KMS-11 (cell line): ENCODE measurements around the gene TREX2.

Source experiments
- H2AFZ ChIP-seq: fragments of 200-600 bp; sonication (generic); 2 replicates; pipeline ENCODE4 v1.6.1; 2016; ENCODE audit warnings: antibody characterized with exemption, mixed run types, low read depth
- H3K27ac ChIP-seq: fragments of 200-600 bp; sonication (generic); 2 replicates; pipeline ENCODE4 v1.6.1; 2016; ENCODE audit warnings: mild to moderate bottlenecking, mixed run types
- H3K27me3 ChIP-seq: fragments of 200-600 bp; sonication (generic); 2 replicates; pipeline ENCODE4 v1.6.1; 2017; ENCODE audit warnings: mild to moderate bottlenecking, low read depth, mixed run types, moderate library complexity; ENCODE audit not compliant: insufficient read depth
- H3K36me3 ChIP-seq: fragments of 200-600 bp; sonication (generic); 2 replicates; pipeline ENCODE4 v1.6.1; 2017; ENCODE audit warnings: mild to moderate bottlenecking, mixed run types; ENCODE audit not compliant: insufficient read depth
- H3K4me1 ChIP-seq: fragments of 200-600 bp; sonication (generic); 2 replicates; pipeline ENCODE4 v1.6.1; 2016; ENCODE audit warnings: mild to moderate bottlenecking, low read depth, mixed run types; ENCODE audit not compliant: poor library complexity, severe bottlenecking
- H3K4me2 ChIP-seq: fragments of 200-600 bp; sonication (generic); 2 replicates; pipeline ENCODE4 v1.7.0; 2016; ENCODE audit warnings: mild to moderate bottlenecking, mixed run types
- H3K4me3 ChIP-seq: fragments of 200-600 bp; sonication (generic); IDR thresholded peaks from 2 replicates; pipeline ENCODE4 v1.6.1; 2017; ENCODE audit warnings: low read depth, low read length, mixed read lengths; ENCODE audit not compliant: insufficient read depth
- H3K79me2 ChIP-seq: fragments of 200-600 bp; sonication (generic); 2 replicates; pipeline ENCODE4 v1.6.1; 2016; ENCODE audit warnings: low read depth, mixed run types; ENCODE audit not compliant: insufficient read depth
- H3K9ac ChIP-seq: fragments of 200-600 bp; sonication (generic); 2 replicates; pipeline ENCODE4 v1.6.1; 2016; ENCODE audit warnings: mild to moderate bottlenecking, mixed run types
- H4K20me1 ChIP-seq: fragments of 200-600 bp; sonication (generic); 2 replicates; pipeline ENCODE4 v1.6.1; 2016; ENCODE audit warnings: mild to moderate bottlenecking, mixed run types; ENCODE audit not compliant: insufficient read depth
- TF ChIP-seq, protein P1 (sequence below): fragments of 200-600 bp; sonication (generic); conservative IDR thresholded peaks from 2 replicates; pipeline ENCODE4 v1.6.1; 2017; ENCODE audit warnings: low read depth, mild to moderate bottlenecking, antibody characterized with exemption, low read length, moderate library complexity, mixed read lengths

TREX2 gene

DNA sequence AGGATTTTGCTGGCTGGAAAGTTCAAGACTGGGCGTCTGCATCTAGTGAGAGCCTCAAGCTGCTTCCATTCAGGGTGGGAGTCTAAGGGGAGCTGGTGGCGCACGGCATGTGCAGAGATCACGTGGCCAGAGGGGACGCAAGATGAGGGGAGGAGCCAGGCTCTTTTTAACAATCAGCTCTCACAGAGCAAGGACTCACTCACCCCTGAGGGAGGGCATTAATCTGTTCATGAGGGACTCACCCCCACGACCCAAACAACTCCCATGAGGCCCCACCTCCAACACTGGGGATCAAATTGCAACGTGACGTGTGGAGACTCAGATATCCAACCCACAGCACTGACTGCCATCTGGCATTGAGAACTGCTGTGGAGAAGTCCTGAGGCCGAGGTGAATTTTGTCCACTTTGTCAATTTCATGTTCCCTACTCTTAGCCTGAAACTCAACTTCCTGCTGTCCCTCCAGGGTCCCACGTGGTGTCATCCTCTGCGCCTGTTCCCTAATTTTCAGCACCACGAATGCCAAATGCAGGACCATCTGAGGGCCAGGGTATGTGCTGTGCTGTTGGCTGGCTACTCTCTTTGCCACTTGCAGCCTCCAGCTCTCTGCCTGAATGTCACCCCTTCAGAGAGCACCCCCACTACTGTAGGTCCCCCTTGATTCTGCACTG, 28.9 kb downstream of the TREX2 start:
- peaks cover 5% of the 10 kb centered on the region for H3K4me1 ChIP-seq
- H3K4me2 ChIP-seq: no peak overlapping the region
- H3K4me3 ChIP-seq: no peak overlapping the region
- H3K27ac ChIP-seq: no peak overlapping the region
- H3K27me3 ChIP-seq: no peaks in the 10 kb centered on the region
- no peak overlapping the region for H3K9ac ChIP-seq
- H2AFZ ChIP-seq: no peak overlapping the region
- no peaks in the 10 kb centered on the region for H3K36me3 ChIP-seq
- no peaks in the 10 kb centered on the region for H4K20me1 ChIP-seq
- no peaks in the 10 kb centered on the region for H3K79me2 ChIP-seq
- TF ChIP-seq, protein P1, sequence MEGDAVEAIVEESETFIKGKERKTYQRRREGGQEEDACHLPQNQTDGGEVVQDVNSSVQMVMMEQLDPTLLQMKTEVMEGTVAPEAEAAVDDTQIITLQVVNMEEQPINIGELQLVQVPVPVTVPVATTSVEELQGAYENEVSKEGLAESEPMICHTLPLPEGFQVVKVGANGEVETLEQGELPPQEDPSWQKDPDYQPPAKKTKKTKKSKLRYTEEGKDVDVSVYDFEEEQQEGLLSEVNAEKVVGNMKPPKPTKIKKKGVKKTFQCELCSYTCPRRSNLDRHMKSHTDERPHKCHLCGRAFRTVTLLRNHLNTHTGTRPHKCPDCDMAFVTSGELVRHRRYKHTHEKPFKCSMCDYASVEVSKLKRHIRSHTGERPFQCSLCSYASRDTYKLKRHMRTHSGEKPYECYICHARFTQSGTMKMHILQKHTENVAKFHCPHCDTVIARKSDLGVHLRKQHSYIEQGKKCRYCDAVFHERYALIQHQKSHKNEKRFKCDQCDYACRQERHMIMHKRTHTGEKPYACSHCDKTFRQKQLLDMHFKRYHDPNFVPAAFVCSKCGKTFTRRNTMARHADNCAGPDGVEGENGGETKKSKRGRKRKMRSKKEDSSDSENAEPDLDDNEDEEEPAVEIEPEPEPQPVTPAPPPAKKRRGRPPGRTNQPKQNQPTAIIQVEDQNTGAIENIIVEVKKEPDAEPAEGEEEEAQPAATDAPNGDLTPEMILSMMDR: no peak

DNA sequence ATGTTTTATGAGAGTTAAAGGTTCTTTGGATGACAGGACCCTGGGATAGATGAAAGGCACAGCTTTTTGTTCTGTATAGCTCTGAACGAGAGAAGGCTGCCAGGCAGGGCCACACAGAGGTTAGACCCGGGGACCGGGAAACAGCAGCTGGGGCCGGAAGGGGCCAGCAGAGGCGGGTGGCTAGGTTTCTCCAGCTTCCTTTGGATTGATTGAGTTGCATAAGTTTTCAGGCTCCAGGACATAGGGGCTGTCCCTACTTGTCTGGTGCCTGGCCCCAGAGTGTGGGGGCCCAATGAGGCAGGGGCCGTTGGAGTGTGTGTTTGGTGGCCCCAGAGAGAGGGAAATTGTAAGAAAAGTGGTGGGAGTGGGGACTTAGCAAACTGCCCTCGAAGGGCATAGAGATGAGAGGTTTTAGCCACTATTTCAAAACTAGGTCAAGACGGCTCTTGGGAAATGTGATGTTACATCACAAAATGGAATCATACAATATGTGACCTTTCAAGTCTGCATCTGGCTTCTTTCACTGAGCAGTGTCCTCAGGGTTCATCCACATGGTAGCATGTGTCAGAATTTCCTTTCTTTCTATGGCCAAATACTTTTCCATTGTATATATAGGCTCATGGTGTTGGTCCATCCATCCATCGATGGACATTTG, 30.9 kb downstream of the TREX2 start:
- H3K4me2 ChIP-seq: no peak overlapping the region
- no peak overlapping the region for H3K27ac ChIP-seq
- H3K79me2 ChIP-seq: no peaks in the 10 kb centered on the region
- TF ChIP-seq, protein P1: no peak
- no peak overlapping the region for H3K9ac ChIP-seq
- H2AFZ ChIP-seq: no peak overlapping the region
- H4K20me1 ChIP-seq: no peaks in the 10 kb centered on the region
- H3K4me1 ChIP-seq: peaks cover 5% of the 10 kb centered on the region
- H3K4me3 ChIP-seq: no peak overlapping the region
- H3K36me3 ChIP-seq: no peaks in the 10 kb centered on the region
- no peaks in the 10 kb centered on the region for H3K27me3 ChIP-seq

DNA sequence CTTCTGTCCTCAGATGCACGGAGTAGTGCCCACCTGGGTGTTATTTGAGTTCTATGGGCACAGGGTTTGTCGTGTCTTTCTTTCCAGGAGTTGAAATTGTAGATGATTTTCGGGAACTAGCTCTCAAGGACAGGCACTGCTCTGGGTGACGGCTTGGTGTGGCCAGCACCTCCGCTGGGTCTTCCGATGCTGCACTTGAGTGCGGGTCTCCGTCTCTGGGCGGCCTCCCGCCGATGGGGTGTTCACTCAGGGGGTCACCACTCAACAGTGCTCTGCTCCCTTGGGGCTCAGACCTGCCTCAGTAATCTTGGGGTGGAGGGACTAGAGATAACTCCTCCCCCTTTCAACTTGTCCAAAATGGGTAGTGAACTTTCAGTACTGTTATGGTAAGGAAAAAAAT, 32.1 kb downstream of the TREX2 start:
- no peaks in the 10 kb centered on the region for H4K20me1 ChIP-seq
- no peak overlapping the region for H3K27ac ChIP-seq
- no peaks in the 10 kb centered on the region for H3K79me2 ChIP-seq
- H2AFZ ChIP-seq: no peak overlapping the region
- peaks cover 5% of the 10 kb centered on the region for H3K4me1 ChIP-seq
- H3K27me3 ChIP-seq: no peaks in the 10 kb centered on the region
- H3K4me3 ChIP-seq: no peak overlapping the region
- H3K36me3 ChIP-seq: no peaks in the 10 kb centered on the region
- TF ChIP-seq, protein P1: no peak
- H3K4me2 ChIP-seq: no peak overlapping the region
- no peak overlapping the region for H3K9ac ChIP-seq

DNA sequence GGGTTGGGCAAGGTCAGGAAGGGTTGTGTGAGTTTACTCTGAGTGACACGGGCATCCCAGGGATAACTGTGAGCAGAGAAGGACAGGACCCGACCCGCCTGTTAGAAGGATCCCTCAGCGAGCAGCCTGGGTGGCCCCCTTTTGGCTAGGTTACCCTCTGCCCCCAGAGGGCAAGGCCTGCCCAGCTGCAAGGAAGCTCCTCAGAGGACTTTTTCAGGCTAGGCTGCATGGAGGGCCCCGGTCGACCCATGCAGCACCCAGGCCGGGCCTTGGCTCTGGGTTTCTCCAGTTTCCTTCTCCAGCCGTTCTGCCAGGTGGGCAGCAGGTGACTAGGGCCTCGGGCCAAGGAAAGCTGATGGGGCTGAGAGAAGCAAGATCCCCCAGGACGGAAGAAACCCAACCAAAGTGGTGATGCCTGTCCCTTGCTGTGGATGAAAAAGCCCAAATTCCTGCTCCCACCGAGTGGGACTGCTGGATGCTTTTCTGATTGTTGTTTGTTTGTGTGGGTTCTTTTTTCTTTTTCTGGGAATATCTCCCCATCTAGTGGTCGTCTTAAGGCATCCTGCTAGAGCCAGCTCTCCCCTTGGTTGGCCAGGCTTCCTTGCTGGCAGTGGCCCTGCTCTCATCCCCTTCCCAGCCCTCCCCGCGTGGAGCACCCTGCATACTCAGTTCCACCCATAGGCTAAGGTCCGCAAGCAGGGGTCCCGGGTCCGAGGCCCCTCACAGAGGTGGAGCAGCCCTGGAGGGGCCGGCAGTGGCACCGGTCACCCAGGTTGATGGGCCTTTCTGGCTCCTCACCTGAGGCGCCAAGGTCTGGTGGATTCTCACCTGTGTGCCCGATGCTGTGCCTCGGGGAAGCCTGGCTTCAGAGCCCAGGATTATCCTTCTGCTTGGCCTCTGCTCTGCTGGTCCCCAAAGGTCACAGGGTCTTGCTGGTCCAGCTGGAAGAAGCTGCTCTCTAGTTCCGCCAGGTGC, 32.8 kb downstream of the TREX2 start:
- Histone ChIP-seq H3K27ac (no peak overlapping the region), H3K79me2 (no peaks in the 10 kb centered on the region), H3K9ac (no peak overlapping the region), H3K4me1 (peaks cover 5% of the 10 kb centered on the region), H2AFZ (no peak overlapping the region), H4K20me1 (no peaks in the 10 kb centered on the region), H3K4me3 (no peak overlapping the region), H3K36me3 (no peaks in the 10 kb centered on the region), H3K4me2 (no peak overlapping the region), H3K27me3 (no peaks in the 10 kb centered on the region)
- TF ChIP-seq, protein P1: no peak
